GM12878 (cell line): ENCODE measurements around the gene TMTC1. TPM values are rescaled to one million over a fixed set of nuclear protein-coding genes. Genes with fewer than 3 reads are reported as not detected.

Experiments
- ATAC-seq: fragments of 200-7000 bp; cut with Tn5 transposase; 3 replicates; pipeline ENCODE4 v1.9.1; 2020; ENCODE audit warnings: mild to moderate bottlenecking, moderate library complexity
- BruUV-seq: library from RNA; stranded (reverse); fragments of 400-500 nt; replicated peaks from 2 replicates; lab custom pipeline; 2021; lab: Mats Ljungman, UMichigan
- CTCF ChIA-PET: fragments of 300-600 bp; sonication (Branson Sonifier 250); formaldehyde crosslinking; extraction: SDS; loops from one replicate; lab custom pipeline; 2021; ENCODE audit warnings: inconsistent platforms; lab: Yijun Ruan, JAX
- POLR2A ChIA-PET: fragments of 350-600 bp; formaldehyde crosslinking; extraction: SDS; loops from one replicate; lab custom pipeline; 2021; ENCODE audit warnings: inconsistent platforms; lab: Charles Lee
- RAD21 ChIA-PET: fragments of 300-600 bp; sonication (Branson Sonifier 250); formaldehyde crosslinking; loops from one replicate; lab custom pipeline; 2023; ENCODE audit warnings: antibody characterized with exemption; ENCODE audit not compliant: unreplicated experiment; lab: Charles Lee
- SMC1A ChIA-PET: fragments of 300-600 bp; sonication (Branson Sonifier 250); formaldehyde crosslinking; loops from one replicate; lab custom pipeline; 2023; ENCODE audit not compliant: unreplicated experiment, uncharacterized antibody; lab: Charles Lee
- DNase-seq: peaks from one replicate; pipeline ENCODE4 v3.0.0-alpha.2; 2011; ENCODE audit warnings: low read depth, low spot score
- FAIRE-seq: peaks from 3 replicates; lab custom pipeline; 2011; peaks lifted over from hg19 to GRCh38; lab: Jason Lieb, UNC
- H2AFZ ChIP-seq: 2 replicates; pipeline ENCODE4 v1.6.0; 2011; ENCODE audit warnings: low read depth, low read length, control low read depth; ENCODE audit not compliant: control insufficient read depth
- H3K27ac ChIP-seq: 2 replicates; pipeline ENCODE4 v1.5.1; 2011; ENCODE audit warnings: control low read depth; ENCODE audit not compliant: control insufficient read depth, insufficient read depth
- H3K27me3 ChIP-seq, 2 experiments: replicated peaks in 1 of 2; 2 replicates each; pipeline versions ENCODE4 v1.6.0 to v1.6.1; 2011; ENCODE audit warnings: low read length in 1 of 2; ENCODE audit not compliant: control insufficient read depth in 2 of 2, insufficient read depth in 2 of 2
- H3K36me3 ChIP-seq, 2 experiments: 2 replicates each; pipeline ENCODE4 v1.5.1; 2011; ENCODE audit warnings: low read length in 1 of 2; ENCODE audit not compliant: control insufficient read depth in 2 of 2, insufficient read depth in 2 of 2
- H3K4me1 ChIP-seq: 2 replicates; pipeline ENCODE4 v1.6.1; 2011; ENCODE audit warnings: mild to moderate bottlenecking, low read length, moderate library complexity, mixed read lengths; ENCODE audit not compliant: control insufficient read depth, insufficient read depth
- H3K4me2 ChIP-seq: 2 replicates; pipeline ENCODE4 v1.6.0; 2011; ENCODE audit warnings: control low read depth; ENCODE audit not compliant: control insufficient read depth, insufficient read depth
- H3K4me3 ChIP-seq: fragments of 200-600 bp; sonication (generic); 2 replicates; pipeline ENCODE4 v1.5.1; 2016
- H3K79me2 ChIP-seq: 2 replicates; pipeline ENCODE4 v1.6.0; 2011; ENCODE audit warnings: low read length; ENCODE audit not compliant: control insufficient read depth, insufficient read depth
- H3K9ac ChIP-seq: 2 replicates; pipeline ENCODE4 v1.8.0; 2011; ENCODE audit warnings: low read length, control low read depth, mixed read lengths; ENCODE audit not compliant: control insufficient read depth, insufficient read depth
- H3K9me3 ChIP-seq: replicated peaks from 3 replicates; pipeline ENCODE4 v1.5.1; 2011; ENCODE audit warnings: mild to moderate bottlenecking, low read length; ENCODE audit not compliant: control insufficient read depth, insufficient read depth
- H4K20me1 ChIP-seq: 2 replicates; pipeline ENCODE4 v1.6.0; 2011; ENCODE audit not compliant: control insufficient read depth, insufficient read depth
- BCLAF1 ChIP-seq: fragments of 450-650 bp; IDR thresholded peaks from 2 replicates; pipeline ENCODE4 v1.6.1; 2017; ENCODE audit warnings: antibody characterized with exemption, mild to moderate bottlenecking, moderate library complexity
- BMI1 ChIP-seq: fragments of 450-650 bp; IDR thresholded peaks from 2 replicates; pipeline ENCODE4 v1.6.1; 2016; ENCODE audit warnings: mild to moderate bottlenecking, moderate library complexity, borderline replicate concordance
- EED ChIP-seq: sonication (generic); IDR thresholded peaks from 2 replicates; pipeline ENCODE4 v1.6.1; 2016; ENCODE audit warnings: antibody characterized with exemption, low read depth
- IRF5 ChIP-seq: fragments of 450-650 bp; IDR thresholded peaks from 2 replicates; pipeline ENCODE4 v1.6.1; 2017; ENCODE audit warnings: borderline replicate concordance
- MAX ChIP-seq: IDR thresholded peaks from 2 replicates; pipeline ENCODE4 v1.6.1; 2012; ENCODE audit warnings: low read depth, low read length, improper control_type of control experiment
- MXI1 ChIP-seq: fragments of 150-350 bp; IDR thresholded peaks from 2 replicates; pipeline ENCODE4 v1.6.1; 2011; ENCODE audit warnings: low read depth, mild to moderate bottlenecking, inconsistent platforms, low read length, improper control_type of control experiment
- NFYB ChIP-seq: IDR thresholded peaks from 2 replicates; pipeline ENCODE4 v1.6.1; 2011; ENCODE audit warnings: low read depth, mild to moderate bottlenecking, low read length, improper control_type of control experiment, moderate library complexity; ENCODE audit not compliant: insufficient read depth
- POLR2AphosphoS2 ChIP-seq: IDR thresholded peaks from 2 replicates; pipeline ENCODE4 v1.6.1; 2011; ENCODE audit warnings: low read depth, mild to moderate bottlenecking, low read length, improper control_type of control experiment, moderate library complexity
- POU2F2 ChIP-seq: IDR thresholded peaks from 3 replicates; pipeline ENCODE4 v1.6.1; 2011; ENCODE audit warnings: low read depth, mild to moderate bottlenecking, low read length, borderline replicate concordance
- RAD21 ChIP-seq: IDR thresholded peaks from 2 replicates; pipeline ENCODE4 v1.6.1; 2011; ENCODE audit warnings: mild to moderate bottlenecking, low read depth, low read length, moderate library complexity; ENCODE audit not compliant: insufficient read depth
- RBBP5 ChIP-seq: fragments of 200-600 bp; sonication (generic); conservative IDR thresholded peaks from 2 replicates; pipeline ENCODE4 v1.6.1; 2016
- RELA ChIP-seq: fragments of 450-650 bp; IDR thresholded peaks from 2 replicates; pipeline ENCODE4 v1.8.0; 2014; ENCODE audit warnings: borderline replicate concordance; ENCODE audit not compliant: partially characterized antibody
- SIN3A ChIP-seq: IDR thresholded peaks from 2 replicates; pipeline ENCODE4 v1.6.1; 2012; ENCODE audit warnings: low read depth, low read length, improper control_type of control experiment
- SMARCA5 ChIP-seq: fragments of 450-650 bp; IDR thresholded peaks from 2 replicates; pipeline ENCODE4 v1.6.1; 2017; ENCODE audit warnings: mild to moderate bottlenecking
- SPI1 ChIP-seq: IDR thresholded peaks from 2 replicates; pipeline ENCODE4 v1.6.1; 2011; ENCODE audit warnings: low read depth, mild to moderate bottlenecking, low read length, moderate library complexity, borderline replicate concordance; ENCODE audit not compliant: insufficient read depth
- TAF1 ChIP-seq: IDR thresholded peaks from 2 replicates; pipeline ENCODE4 v1.6.1; 2011; ENCODE audit warnings: mild to moderate bottlenecking, low read depth, low read length, borderline replicate concordance
- in situ Hi-C: fragments of 300-500 bp; cut with MboI; formaldehyde crosslinking; loops from 9 replicates; pipeline ENCODE4 v1.14.3; 2018; ENCODE audit warnings: mixed read lengths
- intact Hi-C: fragments of 100-400 bp; cut with micrococcal nuclease; formaldehyde crosslinking; loops from one replicate; pipeline ENCODE4 v1.14.2; 2022; ENCODE audit not compliant: unreplicated experiment
- polyA plus RNA-seq, 11 experiments: library from polyadenylated mRNA; depleted of rRNA in 4 of 11; unstranded in 6 of 11; stranded (reverse) in 5 of 11; fragments of >200 nt; fragmentation: Nextera tagmentation in 4 of 11; fragmentation: Illumina TruSeq in 1 of 11; extraction: Ambion mirVana in 4 of 11; extraction: Trizol in 1 of 11; gene quantifications; 1 replicate in 1 of 11; 2 replicates in 10 of 11; pipeline versions ENCODE4 v1.2.1 to v1.2.3, GENCODE V29; 2011 to 2016; ENCODE audit warnings: inconsistent platforms in 2 of 11, missing spikeins in 2 of 11, low read depth in 1 of 11
- total RNA-seq, 4 experiments: library from RNA; depleted of rRNA in 3 of 4; stranded (reverse); fragments of >200 nt in 3 of 4; fragmentation: Illumina TruSeq in 1 of 4; extraction: Trizol in 1 of 4; gene quantifications; 2 replicates each; pipeline versions ENCODE4 v1.2.1 to v1.2.3, GENCODE V29; 2013 to 2021

The TMTC1 gene
- total and polyA plus RNA-seq, 10 of the 15 experiments (the other 5 are each of a cell fraction or from before 2014, with no cell fraction given), result 0.10 to 20.9 (median 0.57) TPM

GRCh38 chr12:29771786-29772185, 12.0 kb downstream of the TMTC1 start:
- Histone ChIP-seq H3K27ac (no peak overlapping the region), H3K79me2 (no peaks in the 10 kb centered on the region), H3K9ac (no peak overlapping the region), H4K20me1 (no peaks in the 10 kb centered on the region), H3K4me1 (no peaks in the 10 kb centered on the region), H3K9me3 (no peaks in the 10 kb centered on the region; the same call in 2 of the 3 replicates), H3K27me3 (no peaks in the 10 kb centered on the region), H2AFZ (no peak overlapping the region), H3K4me2 (no peak overlapping the region), H3K36me3 (no peaks in the 10 kb centered on the region), H3K4me3 (no peak overlapping the region)
- ChIA-PET CTCF (interaction anchor here (0.7 to 1.1 kb wide), 7 partner anchors 9 to 219 kb away, joined by 3 read pairs; no protein-coding TSS in a partner anchor), RAD21 (interaction anchor here (1.4 kb wide), 1 partner anchor 219 kb away, joined by 3 read pairs; no protein-coding TSS in a partner anchor), SMC1A (interaction anchor here (0.8 to 8.4 kb wide), 7 partner anchors 8 to 219 kb away, joined by 3 to 87 read pairs (median 3); partner anchors contain the start of gene TMTC1), POLR2A (interaction anchor here (0.6 to 1.2 kb wide), 3 partner anchors 10 to 371 kb away, joined by 3 to 5 read pairs (median 4); no protein-coding TSS in a partner anchor)
- ATAC-seq (no peak), FAIRE-seq (no peak), DNase-seq (no peak)
- no TSS peak for BruUV-seq
- TF ChIP-seq MAX (no peak), POU2F2 (no peak), BMI1 (no peak), RBBP5 (no peak), POLR2AphosphoS2 (no peak), EED (no peak), NFYB (no peak), RELA (no peak), SPI1 (no peak), SMARCA5 (no peak), SIN3A (no peak), BCLAF1 (no peak), IRF5 (no peak), RAD21 (no peak), TAF1 (no peak), MXI1 (no peak)
- in situ Hi-C loops, result no loop called here
- intact Hi-C loops, result no loop called here
